Testis (tissue), 3 donors: Measurements from ENCODE around the gene MISP3. TPM values are rescaled to one million over a fixed set of nuclear protein-coding genes. Genes with fewer than 3 reads are reported as not detected.

Experiments
- DNase-seq: peaks from one replicate; pipeline ENCODE4 v3.0.0-alpha.2; 2019
- H3K27ac ChIP-seq, 2 donors: fragments of 200-600 bp; sonication (generic); one replicate each; pipeline ENCODE4 v1.5.1; 2019
- H3K27me3 ChIP-seq: fragments of 200-600 bp; sonication (generic); one replicate; pipeline ENCODE4 v1.5.1; 2019
- H3K36me3 ChIP-seq: fragments of 200-600 bp; sonication (generic); one replicate; pipeline ENCODE4 v1.5.1; 2017; ENCODE audit warnings: low read depth; ENCODE audit errors: missing control alignments
- H3K4me1 ChIP-seq: fragments of 200-600 bp; sonication (generic); one replicate; pipeline ENCODE4 v1.5.1; 2019
- H3K4me3 ChIP-seq, 2 donors: fragments of 200-600 bp; sonication (generic); one replicate each; pipeline ENCODE4 v1.5.1; 2017 to 2019
- H3K9me3 ChIP-seq: fragments of 200-600 bp; sonication (generic); one replicate; pipeline ENCODE4 v1.5.1; 2017
- CTCF ChIP-seq, 3 experiments: fragments of 450-650 bp in 2 of 3; fragments of 200-600 bp in 1 of 3; sonication (generic) in 1 of 3; IDR thresholded peaks; one replicate each; pipeline ENCODE4 v1.5.1; 2016 to 2019; ENCODE audit warnings: antibody characterized with exemption in 3 of 3, mild to moderate bottlenecking in 2 of 3, moderate library complexity in 1 of 3
- POLR2A ChIP-seq: fragments of 450-650 bp; IDR thresholded peaks from one replicate; pipeline ENCODE4 v1.6.1; 2017; ENCODE audit warnings: antibody characterized with exemption, mild to moderate bottlenecking, moderate library complexity
- WGBS, 2 donors: methylation state at CpG; one replicate each; pipeline ENCODE4 v1.1.5; 2018; 5-methylcytosine and 5-hydroxymethylcytosine counted together
- intact Hi-C: fragments of 100-400 bp; cut with DNase I; formaldehyde crosslinking; loops from one replicate; pipeline ENCODE4 v1.15.1; 2023; ENCODE audit warnings: low total_unique reads
- polyA plus RNA-seq: library from polyadenylated mRNA; stranded (reverse); fragments of 350-450 nt; fragmentation: Illumina TruSeq; extraction: RNeasy Lipid Tissue Mini Kit (QIAGEN cat#74804); gene quantifications from one replicate; pipeline ENCODE4 v1.2.3, GENCODE V29; 2014; ENCODE audit warnings: low read depth, low replicate concordance; ENCODE audit not compliant: insufficient read depth
- total RNA-seq, 2 donors: library from RNA; depleted of rRNA; stranded (reverse); fragments of >200 nt; gene quantifications; one replicate each; pipeline ENCODE4 v1.2.3, GENCODE V29; 2016

The MISP3 gene
- total and polyA plus RNA-seq, 3 donors from 2014 or later, result 0.76 to 7.2 (median 4.2) TPM

- H3K9me3 ChIP-seq, result no peaks in the 10 kb centered on the region
- WGBS, 2 donors, result 0 to 3% methylated on average over 6 to 12 of the region's 12 CpGs
These were observed 40.3 kb downstream of the MISP3 start for GRCh38 chr19:14112809-14113385.

DNA sequence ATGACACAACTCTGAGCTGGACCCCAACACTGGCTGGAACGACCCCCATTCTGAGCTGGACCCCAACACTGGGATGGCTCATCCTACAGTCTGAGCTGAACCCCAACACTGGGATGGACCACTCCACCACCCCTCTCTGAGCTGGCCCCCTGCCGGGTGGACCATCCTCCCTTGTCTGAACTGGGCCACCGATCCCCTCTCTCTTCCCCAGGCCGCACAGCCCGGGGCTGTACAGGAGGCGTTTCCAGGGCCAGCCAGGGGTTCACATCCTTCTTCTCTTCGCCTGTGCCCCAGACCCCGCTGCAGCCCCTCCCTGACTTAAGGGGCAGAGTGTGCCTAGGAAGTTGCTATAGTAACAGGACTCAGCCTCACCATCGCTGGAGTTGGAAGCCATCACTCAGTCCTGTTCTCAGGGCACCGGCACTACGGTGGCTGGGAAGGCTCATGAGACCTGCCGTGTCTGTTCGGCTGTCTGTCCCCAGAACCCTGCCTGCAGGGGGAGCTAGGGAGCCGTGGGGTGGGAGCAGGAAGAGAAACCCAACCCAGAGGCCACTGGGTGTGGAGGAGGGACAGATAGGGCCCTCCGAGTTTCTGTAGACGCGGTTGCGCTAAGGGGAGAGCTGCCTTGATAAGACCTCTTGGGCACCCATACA is 41.3 kb downstream of the MISP3 start:
- no peak for TF ChIP-seq POLR2A
- TF ChIP-seq CTCF (IDR thresholded peaks at IDR 0.05), result peak in 1 of 3 experiments; percentile 48
- no peaks in the 10 kb centered on the region for H3K9me3 ChIP-seq
- WGBS, 2 donors, result 31 to 45% methylated on average over 13 to 18 of the region's 18 CpGs
- peak overlapping the region; percentile 89 to 90 for H3K27ac ChIP-seq
- H3K4me3 ChIP-seq, result peak overlapping the region; percentile 36 to 49
- DNase-seq, result peak; percentile 87
- intact Hi-C loops, result no loop called here
- H3K27me3 ChIP-seq, result no peaks in the 10 kb centered on the region
- H3K36me3 ChIP-seq, result no peaks in the 10 kb centered on the region
- peaks cover 66% of the 10 kb centered on the region for H3K4me1 ChIP-seq

More at GRCh38 chr19:14112809-14113385, 40.3 kb downstream of the MISP3 start:
- Histone ChIP-seq H3K27ac (peak overlapping the region; percentile 89 to 90), H3K4me3 (peak overlapping the region; percentile 7 to 36), H3K27me3 (no peaks in the 10 kb centered on the region), H3K36me3 (no peaks in the 10 kb centered on the region), H3K4me1 (peaks cover 65% of the 10 kb centered on the region)
- peak; percentile 75 for DNase-seq
- intact Hi-C loops, result no loop called here
- TF ChIP-seq CTCF (IDR thresholded peaks at IDR 0.05), result no peak
- TF ChIP-seq POLR2A, result no peak

DNA sequence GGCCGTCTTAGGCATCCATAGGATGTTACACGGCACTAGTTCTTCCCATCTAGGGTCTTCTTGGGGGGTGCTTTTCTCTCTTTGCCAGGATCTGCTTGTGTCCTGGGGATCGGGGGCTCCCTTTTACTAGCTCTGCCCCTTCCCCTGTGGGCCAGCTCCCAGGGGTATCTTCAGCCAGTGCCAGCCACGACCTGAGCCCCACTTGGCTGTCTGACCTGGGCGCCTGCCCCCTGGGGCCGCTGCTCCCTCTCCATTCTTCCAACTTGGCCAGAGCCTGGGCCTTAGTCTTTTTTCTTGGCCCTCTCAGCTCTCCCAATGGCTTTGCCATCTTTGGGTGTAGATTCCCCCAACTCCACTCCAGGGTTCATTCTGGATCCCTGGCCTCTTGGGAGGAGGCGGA is 41.9 kb downstream of the MISP3 start:
- TF ChIP-seq POLR2A (no peak), CTCF (IDR thresholded peaks at IDR 0.05) (no peak)
- H3K27me3 ChIP-seq, result no peaks in the 10 kb centered on the region
- 48 to 57% methylated on average over 7 of the region's 7 CpGs for WGBS, 2 donors
- peaks cover 72% of the 10 kb centered on the region for H3K4me1 ChIP-seq
- no peaks in the 10 kb centered on the region for H3K9me3 ChIP-seq
- H3K27ac ChIP-seq, result peak overlapping the region; percentile 89 to 90
- no peaks in the 10 kb centered on the region for H3K36me3 ChIP-seq
- intact Hi-C loops, result no loop called here
- peak overlapping the region; percentile 36 to 49 for H3K4me3 ChIP-seq
- no peak for DNase-seq

DNA sequence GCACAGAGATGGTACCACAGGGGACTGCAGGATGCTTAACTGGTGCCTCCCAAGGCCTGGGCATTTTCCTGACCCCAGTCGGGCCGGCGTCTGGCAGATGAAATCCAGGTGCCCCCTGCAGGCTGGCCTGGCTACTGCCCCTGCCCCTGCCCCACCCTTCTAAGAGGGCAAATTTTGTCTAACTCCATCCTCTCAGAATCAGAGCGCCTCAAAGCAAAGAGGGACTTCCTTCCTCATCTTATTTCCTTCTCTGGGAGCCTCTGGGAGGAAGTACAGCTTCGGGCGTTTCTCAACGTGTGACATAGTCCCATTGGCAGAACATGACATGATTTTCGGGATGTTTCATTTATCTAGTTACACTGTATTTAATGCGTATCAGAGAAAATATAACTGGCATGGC is 42.3 kb downstream of the MISP3 start:
- H3K36me3 ChIP-seq, result no peaks in the 10 kb centered on the region
- peak; percentile 58 for DNase-seq
- intact Hi-C loops, result no loop called here
- TF ChIP-seq POLR2A (no peak), CTCF (IDR thresholded peaks at IDR 0.05) (peak; percentile 38 to 40 (median 40))
- WGBS, 2 donors, result 24 to 26% methylated on average over 8 to 9 of the region's 9 CpGs
- H3K4me3 ChIP-seq, result peak overlapping the region in 1 of 2 donors; percentile 36
- peaks cover 75% of the 10 kb centered on the region for H3K4me1 ChIP-seq
- peak overlapping the region; percentile 89 to 90 for H3K27ac ChIP-seq
- no peaks in the 10 kb centered on the region for H3K9me3 ChIP-seq
- H3K27me3 ChIP-seq, result no peaks in the 10 kb centered on the region
